Ascending aorta (tissue), 2 donors: Measurements from ENCODE around the gene GPR50. TPM values are rescaled to one million over a fixed set of nuclear protein-coding genes. Genes with fewer than 3 reads are reported as not detected.

Experiments
- DNase-seq, 2 donors: peaks; one replicate each; pipeline ENCODE4 v3.0.0-alpha.2; 2019; ENCODE audit warnings: low spot score in 2 of 2
- H3K27ac ChIP-seq, 2 donors: fragments of 200-600 bp; sonication (generic); one replicate each; pipeline ENCODE4 v1.5.1; 2016 to 2017; ENCODE audit warnings: mild to moderate bottlenecking in 1 of 2
- H3K27me3 ChIP-seq: fragments of 200-600 bp; sonication (generic); one replicate; pipeline ENCODE4 v1.5.1; 2017
- H3K36me3 ChIP-seq, 2 donors: fragments of 200-600 bp; sonication (generic); one replicate each; pipeline ENCODE4 v1.5.1; 2016
- H3K4me1 ChIP-seq, 2 donors: fragments of 200-600 bp; sonication (generic); one replicate each; pipeline ENCODE4 v1.5.1; 2016 to 2017; ENCODE audit warnings: mild to moderate bottlenecking in 1 of 2
- H3K4me3 ChIP-seq, 2 donors: fragments of 200-600 bp; sonication (generic); one replicate each; pipeline ENCODE4 v1.5.1; 2016 to 2017; ENCODE audit warnings: mild to moderate bottlenecking in 1 of 2
- H3K9me3 ChIP-seq, 2 donors: fragments of 200-600 bp; sonication (generic); one replicate each; pipeline ENCODE4 v1.5.1; 2016
- intact Hi-C: fragments of 100-400 bp; cut with DNase I; formaldehyde crosslinking; loops from one replicate; pipeline ENCODE4 v1.15.1; 2023
- total RNA-seq: library from RNA; depleted of rRNA; stranded (reverse); fragments of >200 nt; gene quantifications from one replicate; pipeline ENCODE4 v1.1.0, GENCODE V29; 2016
- TF ChIP-seq, protein P1 (sequence below), 3 experiments: fragments of 200-600 bp in 2 of 3; fragments of 450-650 bp in 1 of 3; sonication (generic) in 2 of 3; IDR thresholded peaks; one replicate each; pipeline ENCODE4 v1.5.1; 2016 to 2019; ENCODE audit warnings: antibody characterized with exemption in 3 of 3, mild to moderate bottlenecking in 1 of 3, moderate library complexity in 1 of 3

Gene GPR50
- total RNA-seq, 1 donor from 2014 or later: not detected

DNA sequence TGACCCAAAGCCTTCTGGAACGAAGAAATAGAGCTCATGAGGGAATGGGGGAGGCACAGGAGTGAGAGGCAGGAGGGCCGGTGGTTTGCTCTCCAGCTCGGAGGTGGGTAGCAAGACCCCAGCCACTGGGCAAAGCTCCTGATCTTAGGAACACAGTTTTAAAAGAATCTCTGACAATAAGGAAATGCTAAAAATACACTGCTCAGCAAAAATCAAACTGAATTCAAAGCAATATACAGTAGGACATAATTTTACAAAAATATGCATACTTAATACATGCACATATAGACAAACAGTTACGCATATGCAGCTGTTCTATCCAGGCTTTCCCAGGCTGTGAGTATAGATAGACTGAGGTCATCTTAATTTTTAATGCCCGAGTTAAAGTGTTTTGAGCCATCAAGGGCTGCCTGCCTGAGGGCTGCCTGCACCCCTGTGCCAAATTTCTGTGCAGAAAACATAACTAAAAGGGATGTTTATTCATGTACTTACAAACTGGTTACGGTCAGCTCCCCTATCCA, 6.9 kb downstream of the GPR50 start:
- Histone ChIP-seq H3K4me3 (no peak overlapping the region), H3K36me3 (no peaks in the 10 kb centered on the region), H3K9me3 (no peaks in the 10 kb centered on the region), H3K27ac (no peak overlapping the region), H3K4me1 (no peaks in the 10 kb centered on the region), H3K27me3 (no peaks in the 10 kb centered on the region)
- no peak for DNase-seq
- TF ChIP-seq, protein P1, sequence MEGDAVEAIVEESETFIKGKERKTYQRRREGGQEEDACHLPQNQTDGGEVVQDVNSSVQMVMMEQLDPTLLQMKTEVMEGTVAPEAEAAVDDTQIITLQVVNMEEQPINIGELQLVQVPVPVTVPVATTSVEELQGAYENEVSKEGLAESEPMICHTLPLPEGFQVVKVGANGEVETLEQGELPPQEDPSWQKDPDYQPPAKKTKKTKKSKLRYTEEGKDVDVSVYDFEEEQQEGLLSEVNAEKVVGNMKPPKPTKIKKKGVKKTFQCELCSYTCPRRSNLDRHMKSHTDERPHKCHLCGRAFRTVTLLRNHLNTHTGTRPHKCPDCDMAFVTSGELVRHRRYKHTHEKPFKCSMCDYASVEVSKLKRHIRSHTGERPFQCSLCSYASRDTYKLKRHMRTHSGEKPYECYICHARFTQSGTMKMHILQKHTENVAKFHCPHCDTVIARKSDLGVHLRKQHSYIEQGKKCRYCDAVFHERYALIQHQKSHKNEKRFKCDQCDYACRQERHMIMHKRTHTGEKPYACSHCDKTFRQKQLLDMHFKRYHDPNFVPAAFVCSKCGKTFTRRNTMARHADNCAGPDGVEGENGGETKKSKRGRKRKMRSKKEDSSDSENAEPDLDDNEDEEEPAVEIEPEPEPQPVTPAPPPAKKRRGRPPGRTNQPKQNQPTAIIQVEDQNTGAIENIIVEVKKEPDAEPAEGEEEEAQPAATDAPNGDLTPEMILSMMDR (IDR thresholded peaks at IDR 0.05): no peak
- intact Hi-C loops: no loop called here

DNA sequence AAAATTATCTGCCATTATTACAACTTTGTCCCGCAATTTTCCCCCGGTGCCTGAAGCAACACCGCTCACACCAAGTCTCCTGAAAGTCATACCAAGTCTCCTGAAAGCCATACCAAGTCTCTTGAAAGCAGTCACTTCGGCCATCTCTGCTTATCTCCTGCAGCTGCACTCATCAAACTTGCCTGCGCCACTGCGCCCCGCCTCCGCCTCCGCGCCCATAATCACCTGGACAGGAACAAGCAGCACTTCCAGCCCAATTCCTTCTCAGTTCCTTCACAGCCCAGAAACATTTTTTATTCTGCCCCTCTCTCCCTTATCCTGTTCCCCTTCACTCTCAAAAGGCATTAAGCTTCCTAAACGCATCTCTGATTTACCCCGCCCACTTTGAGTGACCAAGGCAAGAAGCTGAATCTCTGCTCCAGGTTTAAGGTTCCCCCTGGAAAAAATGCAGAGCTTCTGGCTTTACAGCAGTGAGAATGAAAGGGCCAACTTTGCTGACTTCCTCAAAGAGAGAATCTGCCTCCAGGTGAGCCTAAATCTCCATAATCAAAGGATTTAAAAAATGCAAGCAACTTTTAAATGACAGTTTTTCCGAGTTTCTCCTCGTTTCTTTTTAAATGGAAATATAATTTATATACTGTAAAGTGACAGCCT, 7.7 kb downstream of the GPR50 start:
- Histone ChIP-seq H3K27ac (no peak overlapping the region), H3K27me3 (no peaks in the 10 kb centered on the region), H3K4me3 (no peak overlapping the region), H3K4me1 (no peaks in the 10 kb centered on the region), H3K36me3 (no peaks in the 10 kb centered on the region), H3K9me3 (no peaks in the 10 kb centered on the region)
- DNase-seq: no peak
- intact Hi-C loops: no loop called here
- TF ChIP-seq, protein P1 (IDR thresholded peaks at IDR 0.05): no peak

DNA sequence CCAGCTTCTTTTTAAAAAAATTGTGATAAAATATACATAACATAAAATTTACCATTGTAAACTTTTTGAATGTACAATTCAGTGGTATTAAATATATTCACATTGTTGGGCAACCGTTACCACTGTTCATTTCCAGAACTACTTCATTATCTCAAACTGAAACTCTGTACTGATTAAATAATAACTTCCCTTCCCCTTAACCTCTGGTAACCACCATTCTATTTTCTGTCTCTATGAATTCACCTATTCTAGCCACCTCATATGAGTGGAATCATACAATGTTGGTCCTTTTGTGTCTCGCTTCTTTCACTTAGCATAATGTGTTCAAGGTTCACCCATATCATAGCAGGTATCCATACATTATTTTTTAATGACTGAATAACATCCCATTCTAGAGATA, 8.3 kb downstream of the GPR50 start:
- intact Hi-C loops: no loop called here
- H3K27me3 ChIP-seq: no peaks in the 10 kb centered on the region

DNA sequence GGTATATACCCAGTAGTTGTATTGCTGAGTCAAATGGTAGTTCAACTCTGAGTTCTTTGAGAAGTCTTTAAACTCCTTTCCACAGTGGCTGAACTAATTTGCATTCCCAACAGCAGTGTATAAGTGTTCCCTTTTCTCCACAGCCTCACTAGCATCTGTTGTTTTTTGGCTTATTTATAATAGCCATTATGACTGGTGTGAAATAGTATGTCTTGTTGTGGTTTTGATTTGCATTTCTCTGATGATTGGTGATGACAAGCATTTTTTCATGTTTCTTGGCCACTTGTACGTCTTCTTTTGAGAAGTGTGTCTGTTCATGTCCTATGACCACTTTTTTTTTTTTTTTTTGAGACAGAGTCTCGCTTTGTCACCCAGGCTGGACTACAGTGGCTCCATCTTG, 30.5 kb downstream of the GPR50 start:
- H3K9me3 ChIP-seq: no peaks in the 10 kb centered on the region
- no peak overlapping the region for H3K27ac ChIP-seq
- no peaks in the 10 kb centered on the region for H3K27me3 ChIP-seq
- no peaks in the 10 kb centered on the region for H3K36me3 ChIP-seq
- no peak overlapping the region for H3K4me3 ChIP-seq
- TF ChIP-seq, protein P1 (IDR thresholded peaks at IDR 0.05): no peak
- H3K4me1 ChIP-seq: no peaks in the 10 kb centered on the region
- DNase-seq: no peak
- intact Hi-C loops: no loop called here

More for the DNA sequence above, 8.3 kb downstream of the GPR50 start:
- no peak for DNase-seq
- H3K9me3 ChIP-seq: no peaks in the 10 kb centered on the region
- no peak overlapping the region for H3K27ac ChIP-seq
- TF ChIP-seq, protein P1 (IDR thresholded peaks at IDR 0.05): no peak
- H3K4me3 ChIP-seq: no peak overlapping the region
- H3K36me3 ChIP-seq: no peaks in the 10 kb centered on the region
- H3K4me1 ChIP-seq: no peaks in the 10 kb centered on the region

DNA sequence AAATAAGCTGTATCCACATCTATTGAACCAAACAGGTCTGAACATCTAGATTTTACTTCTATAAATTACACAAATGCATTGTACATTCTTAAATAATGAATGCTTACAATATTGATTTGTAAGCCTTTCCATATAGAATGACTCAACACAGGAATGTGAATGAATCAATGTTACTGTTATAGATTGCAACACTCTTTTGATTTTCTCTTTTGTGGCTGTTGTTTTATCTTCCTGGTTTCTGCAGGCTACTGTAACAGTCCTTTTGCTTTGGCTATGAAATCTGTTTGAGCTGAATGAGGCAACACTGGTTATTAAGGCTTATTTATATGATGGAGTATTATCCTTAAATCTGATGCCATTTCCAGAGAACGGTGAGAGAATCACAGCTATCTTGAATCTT, 49.5 kb downstream of the GPR50 start:
- intact Hi-C loops: no loop called here
- H3K27ac ChIP-seq: no peak overlapping the region
- no peaks in the 10 kb centered on the region for H3K27me3 ChIP-seq
- H3K4me3 ChIP-seq: no peak overlapping the region
- no peaks in the 10 kb centered on the region for H3K9me3 ChIP-seq
- no peaks in the 10 kb centered on the region for H3K36me3 ChIP-seq
- H3K4me1 ChIP-seq: no peaks in the 10 kb centered on the region
- TF ChIP-seq, protein P1 (IDR thresholded peaks at IDR 0.05): no peak
- DNase-seq: no peak
